ENCODE measurements around the gene PRR14. TPM values are rescaled to one million over a fixed set of nuclear protein-coding genes. Genes with fewer than 3 reads are reported as not detected.
"Not testable (repeated sequence)": the region's sequence is repeated elsewhere in the genome, so short reads cannot be mapped to it uniquely, and the experiment has no call there.

PRR14 gene
- total RNA-seq, 1 experiment from 2014 or later = 77.6 TPM

DNA sequence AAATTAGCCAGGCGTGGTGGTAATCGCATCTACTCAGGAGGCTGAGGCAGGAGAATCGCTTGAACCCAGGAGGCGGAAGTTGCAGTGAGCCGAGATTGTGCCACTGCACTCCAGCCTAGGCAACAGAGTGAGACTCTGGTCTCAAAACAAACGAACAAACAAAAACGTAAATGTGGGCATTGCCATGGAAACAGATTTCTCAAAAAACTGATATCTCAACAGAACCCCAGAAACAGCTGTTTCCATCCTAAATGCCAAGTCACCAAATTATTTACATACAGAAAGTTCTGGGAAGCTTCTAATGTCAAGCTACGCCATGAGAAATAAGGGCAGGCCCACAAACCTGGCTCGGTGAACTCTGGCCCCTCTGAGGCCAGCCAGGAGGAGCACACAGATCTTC lies 24.5 kb upstream of the PRR14 start:
- BruUV-seq (replicated peaks) = no TSS peak
- H3K36me3 ChIP-seq (ENCODE audit: control insufficient read depth, insufficient read depth, low read length) = no peaks in the 10 kb centered on the region
- peaks cover 3% of the 10 kb centered on the region; the same call in 1 of the 2 replicates for H3K4me1 ChIP-seq (ENCODE audit: control insufficient read depth, insufficient read depth, low read length)
- intact Hi-C loops (cut with micrococcal nuclease; ENCODE audit: unreplicated experiment) (loop anchor here (5.0 kb wide), 1 partner anchor 194 kb away; the partner anchor contains the start of gene DCTPP1), in situ Hi-C loops (cut with HindIII; ENCODE audit: low pct_unique_long_range_greater_than_20kb, low sequenced_read_pairs) (no loop called here)
- no peak overlapping the region for H3K4me3 ChIP-seq (ENCODE audit: low read depth in 2 of 2, low read length in 2 of 2)
- H3K27ac ChIP-seq (ENCODE audit: low read length) = no peak overlapping the region
- no peaks in the 10 kb centered on the region for H3K27me3 ChIP-seq (ENCODE audit: control insufficient read depth, insufficient read depth, low read length)
- H3K9me3 ChIP-seq (ENCODE audit: control insufficient read depth, insufficient read depth, low read depth, low read length) = no peaks in the 10 kb centered on the region
- TF ChIP-seq TCF7L2 (IDR thresholded peaks at IDR 0.05; ENCODE audit: low read depth, low read length) = no peak
- no peak for ATAC-seq
- POLR2A ChIA-PET = no interaction called here
- CTCF ChIA-PET = interaction anchor here (0.6 to 1.1 kb wide), 2 partner anchors 45 to 196 kb away, joined by 5 to 7 read pairs; partner anchors contain the start of gene DCTPP1
- no peak for DNase-seq (ENCODE audit: low read depth, low spot score)

DNA sequence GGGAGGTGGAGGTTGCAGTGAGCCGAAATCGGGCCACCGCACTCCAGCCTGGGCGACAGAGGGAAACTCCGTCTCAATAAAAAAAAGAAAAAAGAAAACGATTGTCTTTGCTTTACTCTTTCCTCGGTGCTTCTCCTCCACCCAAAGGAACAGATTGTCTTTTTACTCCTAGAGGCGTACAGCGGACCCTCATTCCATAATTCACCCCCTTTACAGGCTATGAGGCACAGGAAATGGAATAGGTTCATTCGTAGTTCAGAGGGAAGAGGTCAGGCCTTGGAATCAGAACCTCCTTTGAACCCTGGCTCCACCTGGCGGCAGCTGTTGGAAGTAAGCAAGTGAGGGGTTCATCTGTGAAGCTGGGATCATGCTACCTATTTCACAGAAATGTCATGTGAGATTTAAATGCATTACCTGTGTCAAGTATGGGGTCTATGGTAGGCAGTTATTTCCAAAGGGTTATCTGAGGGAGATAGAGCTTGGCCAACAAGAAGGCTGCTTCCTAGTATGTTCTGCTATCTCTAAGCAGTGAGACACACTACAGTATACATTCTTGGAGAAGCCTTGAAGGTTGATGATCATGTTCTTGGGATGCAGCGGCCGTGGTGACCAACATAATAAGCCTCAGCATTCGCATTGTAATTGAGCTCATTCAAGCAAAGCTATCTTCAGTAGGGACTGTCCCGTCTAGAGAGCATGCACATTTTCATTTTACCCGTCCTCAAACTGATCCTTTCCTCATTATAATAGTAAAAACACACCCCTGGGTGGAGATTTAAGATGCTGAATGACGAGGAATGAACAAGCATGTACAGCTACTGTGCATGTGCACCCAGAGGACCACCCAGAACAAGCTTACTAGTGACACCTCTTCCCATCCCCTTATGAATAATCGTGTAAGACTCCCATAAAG lies 21.9 kb upstream of the PRR14 start:
- Histone ChIP-seq H3K27ac (ENCODE audit: low read length) (peak overlapping the region; percentile 76), H3K4me1 (ENCODE audit: control insufficient read depth, insufficient read depth, low read length) (peaks cover 5% of the 10 kb centered on the region; the same call in 1 of the 2 replicates), H3K9me3 (ENCODE audit: control insufficient read depth, insufficient read depth, low read depth, low read length) (no peaks in the 10 kb centered on the region), H3K4me3 (ENCODE audit: low read depth in 2 of 2, low read length in 2 of 2) (peak overlapping the region; percentile 33 to 61), H3K27me3 (ENCODE audit: control insufficient read depth, insufficient read depth, low read length) (no peaks in the 10 kb centered on the region), H3K36me3 (ENCODE audit: control insufficient read depth, insufficient read depth, low read length) (no peaks in the 10 kb centered on the region)
- TF ChIP-seq, protein P1, sequence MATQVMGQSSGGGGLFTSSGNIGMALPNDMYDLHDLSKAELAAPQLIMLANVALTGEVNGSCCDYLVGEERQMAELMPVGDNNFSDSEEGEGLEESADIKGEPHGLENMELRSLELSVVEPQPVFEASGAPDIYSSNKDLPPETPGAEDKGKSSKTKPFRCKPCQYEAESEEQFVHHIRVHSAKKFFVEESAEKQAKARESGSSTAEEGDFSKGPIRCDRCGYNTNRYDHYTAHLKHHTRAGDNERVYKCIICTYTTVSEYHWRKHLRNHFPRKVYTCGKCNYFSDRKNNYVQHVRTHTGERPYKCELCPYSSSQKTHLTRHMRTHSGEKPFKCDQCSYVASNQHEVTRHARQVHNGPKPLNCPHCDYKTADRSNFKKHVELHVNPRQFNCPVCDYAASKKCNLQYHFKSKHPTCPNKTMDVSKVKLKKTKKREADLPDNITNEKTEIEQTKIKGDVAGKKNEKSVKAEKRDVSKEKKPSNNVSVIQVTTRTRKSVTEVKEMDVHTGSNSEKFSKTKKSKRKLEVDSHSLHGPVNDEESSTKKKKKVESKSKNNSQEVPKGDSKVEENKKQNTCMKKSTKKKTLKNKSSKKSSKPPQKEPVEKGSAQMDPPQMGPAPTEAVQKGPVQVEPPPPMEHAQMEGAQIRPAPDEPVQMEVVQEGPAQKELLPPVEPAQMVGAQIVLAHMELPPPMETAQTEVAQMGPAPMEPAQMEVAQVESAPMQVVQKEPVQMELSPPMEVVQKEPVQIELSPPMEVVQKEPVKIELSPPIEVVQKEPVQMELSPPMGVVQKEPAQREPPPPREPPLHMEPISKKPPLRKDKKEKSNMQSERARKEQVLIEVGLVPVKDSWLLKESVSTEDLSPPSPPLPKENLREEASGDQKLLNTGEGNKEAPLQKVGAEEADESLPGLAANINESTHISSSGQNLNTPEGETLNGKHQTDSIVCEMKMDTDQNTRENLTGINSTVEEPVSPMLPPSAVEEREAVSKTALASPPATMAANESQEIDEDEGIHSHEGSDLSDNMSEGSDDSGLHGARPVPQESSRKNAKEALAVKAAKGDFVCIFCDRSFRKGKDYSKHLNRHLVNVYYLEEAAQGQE (IDR thresholded peaks at IDR 0.05; ENCODE audit: insufficient read depth in 1 of 2, low read depth in 2 of 2, low read length in 1 of 2) = no peak
- 0 out of 2 replicates have a peak, but pooled peaks have one; percentile 33 for TF ChIP-seq POLR2AphosphoS5 (IDR thresholded peaks at IDR 0.05; ENCODE audit: low read depth, low read length)
- no peak for TF ChIP-seq SIN3A (IDR thresholded peaks at IDR 0.05; ENCODE audit: borderline replicate concordance, insufficient read depth, low read depth, low read length)
- peak; percentile 93 for TF ChIP-seq TCF7L2 (IDR thresholded peaks at IDR 0.05; ENCODE audit: low read depth, low read length)
- TF ChIP-seq, protein P2, sequence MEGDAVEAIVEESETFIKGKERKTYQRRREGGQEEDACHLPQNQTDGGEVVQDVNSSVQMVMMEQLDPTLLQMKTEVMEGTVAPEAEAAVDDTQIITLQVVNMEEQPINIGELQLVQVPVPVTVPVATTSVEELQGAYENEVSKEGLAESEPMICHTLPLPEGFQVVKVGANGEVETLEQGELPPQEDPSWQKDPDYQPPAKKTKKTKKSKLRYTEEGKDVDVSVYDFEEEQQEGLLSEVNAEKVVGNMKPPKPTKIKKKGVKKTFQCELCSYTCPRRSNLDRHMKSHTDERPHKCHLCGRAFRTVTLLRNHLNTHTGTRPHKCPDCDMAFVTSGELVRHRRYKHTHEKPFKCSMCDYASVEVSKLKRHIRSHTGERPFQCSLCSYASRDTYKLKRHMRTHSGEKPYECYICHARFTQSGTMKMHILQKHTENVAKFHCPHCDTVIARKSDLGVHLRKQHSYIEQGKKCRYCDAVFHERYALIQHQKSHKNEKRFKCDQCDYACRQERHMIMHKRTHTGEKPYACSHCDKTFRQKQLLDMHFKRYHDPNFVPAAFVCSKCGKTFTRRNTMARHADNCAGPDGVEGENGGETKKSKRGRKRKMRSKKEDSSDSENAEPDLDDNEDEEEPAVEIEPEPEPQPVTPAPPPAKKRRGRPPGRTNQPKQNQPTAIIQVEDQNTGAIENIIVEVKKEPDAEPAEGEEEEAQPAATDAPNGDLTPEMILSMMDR (IDR thresholded peaks at IDR 0.05) = peak; percentile 95
- CTCF ChIA-PET = interaction anchor here (0.7 to 2.6 kb wide), 4 partner anchors 9 to 262 kb away, joined by 4 to 13 read pairs (median 5); partner anchors contain the start of gene DCTPP1
- POLR2A ChIA-PET = interaction anchor here (0.6 to 0.9 kb wide), 4 partner anchors 14 to 233 kb away, joined by 4 to 11 read pairs (median 4); no protein-coding TSS in a partner anchor
- ATAC-seq = peak; percentile 98
- in situ Hi-C loops (cut with HindIII; ENCODE audit: low pct_unique_long_range_greater_than_20kb, low sequenced_read_pairs) (no loop called here), intact Hi-C loops (cut with micrococcal nuclease; ENCODE audit: unreplicated experiment) (loop anchor here (5.0 kb wide), 1 partner anchor 197 kb away; the partner anchor contains the start of gene DCTPP1)
- peak; percentile 84 for DNase-seq (ENCODE audit: low read depth, low spot score)
- BruUV-seq (replicated peaks) = no TSS peak

DNA sequence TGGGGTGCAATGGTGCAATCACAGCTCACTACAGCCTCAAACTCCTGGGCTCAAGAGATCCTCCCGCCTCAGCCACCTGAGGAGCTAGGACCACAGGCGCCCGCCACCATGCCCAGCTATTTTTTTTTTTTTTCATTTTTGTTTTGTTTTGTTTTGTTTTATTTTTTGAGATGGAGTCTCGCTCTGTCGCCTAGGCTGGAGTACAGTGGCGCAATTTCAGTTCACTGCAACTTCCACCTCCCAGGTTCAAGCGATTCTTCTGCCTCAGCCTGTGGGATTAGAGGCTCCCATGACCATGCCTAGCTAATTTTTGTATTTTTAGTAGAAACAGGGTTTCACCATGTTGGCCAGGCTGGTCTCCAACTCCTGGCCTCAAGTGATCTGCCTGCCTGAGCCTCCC lies 18.3 kb upstream of the PRR14 start:
- intact Hi-C loops (cut with micrococcal nuclease; ENCODE audit: unreplicated experiment); H3K36me3 ChIP-seq (ENCODE audit: control insufficient read depth, insufficient read depth, low read length); ATAC-seq; H3K27me3 ChIP-seq (ENCODE audit: control insufficient read depth, insufficient read depth, low read length); DNase-seq (ENCODE audit: low read depth, low spot score); H3K27ac ChIP-seq (ENCODE audit: low read length); in situ Hi-C loops (cut with HindIII; ENCODE audit: low pct_unique_long_range_greater_than_20kb, low sequenced_read_pairs); CTCF ChIA-PET; H3K4me1 ChIP-seq (ENCODE audit: control insufficient read depth, insufficient read depth, low read length); H3K4me3 ChIP-seq (ENCODE audit: low read depth in 2 of 2, low read length in 2 of 2); BruUV-seq (replicated peaks); H3K9me3 ChIP-seq (ENCODE audit: control insufficient read depth, insufficient read depth, low read depth, low read length): not testable (repeated sequence)
- POLR2A ChIA-PET = interaction anchor here (0.6 to 0.7 kb wide), 3 partner anchors 153 to 215 kb away, joined by 3 to 5 read pairs (median 4); partner anchors contain the start of gene DCTPP1

Measured in Panc1 (cell line).